ENCODE measurements around the gene PAQR4. TPM values are rescaled to one million over a fixed set of nuclear protein-coding genes. Genes with fewer than 3 reads are reported as not detected.

PAQR4 gene
- total and polyA plus RNA-seq, 2 experiments from 2014 or later: 4.5 to 8.3 TPM

DNA sequence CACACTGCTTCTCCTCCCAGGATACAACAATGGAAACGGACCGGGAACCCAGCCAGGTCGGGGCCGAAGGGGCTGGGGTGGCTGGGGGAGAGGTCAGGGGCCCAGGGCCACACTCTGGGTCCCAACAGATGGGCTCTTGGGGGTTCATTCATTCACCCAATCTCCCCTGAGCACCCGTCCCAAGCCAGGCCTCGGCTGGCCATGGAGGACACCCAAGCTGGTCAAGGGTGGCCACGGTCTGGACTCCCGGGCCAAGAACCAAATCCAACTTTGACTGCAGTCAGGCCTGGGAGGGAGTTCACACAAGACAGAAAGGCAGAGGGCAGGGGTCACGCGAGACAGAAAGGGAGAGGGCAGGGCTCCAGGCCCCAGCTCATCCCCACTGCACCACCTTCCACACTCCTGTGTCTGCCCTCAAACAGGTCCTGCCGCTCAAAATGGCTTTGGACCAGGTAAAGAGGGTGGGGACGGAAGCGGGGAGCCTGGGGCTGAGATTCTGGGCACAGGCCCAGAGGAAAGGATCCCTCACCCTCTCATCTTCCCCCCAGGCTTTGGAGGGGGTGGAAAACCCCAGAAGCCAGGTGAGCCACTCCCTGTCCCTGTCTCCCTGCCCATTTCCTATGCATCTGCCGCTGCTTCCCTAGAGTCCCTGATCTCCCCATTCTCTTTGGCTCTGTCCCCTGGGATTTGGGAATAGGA, 23.4 kb downstream of the PAQR4 start:
- Histone ChIP-seq H3K9me2 (replicated peaks; ENCODE audit: insufficient read depth) (no peaks in the 10 kb centered on the region), H3K9me3 (ENCODE audit: low read depth) (no peaks in the 10 kb centered on the region), H3K4me2 (no peak overlapping the region), H3K27ac (no peak overlapping the region), H2AFZ (no peak overlapping the region), H3K79me2 (no peaks in the 10 kb centered on the region), H3K27me3 (no peaks in the 10 kb centered on the region), H3K4me3 (no peak overlapping the region), H3K36me3 (replicated peaks; ENCODE audit: insufficient read depth, low read depth) (no peaks in the 10 kb centered on the region), H3K4me1 (ENCODE audit: insufficient read depth) (peaks cover 6% of the 10 kb centered on the region), H4K20me1 (ENCODE audit: insufficient read depth, poor library complexity, severe bottlenecking) (no peaks in the 10 kb centered on the region)
- TF ChIP-seq EZH2phosphoT487 (IDR thresholded peaks at IDR 0.05; ENCODE audit: low read depth, severe bottlenecking, unreplicated experiment): no peak
- TF ChIP-seq, protein P1, sequence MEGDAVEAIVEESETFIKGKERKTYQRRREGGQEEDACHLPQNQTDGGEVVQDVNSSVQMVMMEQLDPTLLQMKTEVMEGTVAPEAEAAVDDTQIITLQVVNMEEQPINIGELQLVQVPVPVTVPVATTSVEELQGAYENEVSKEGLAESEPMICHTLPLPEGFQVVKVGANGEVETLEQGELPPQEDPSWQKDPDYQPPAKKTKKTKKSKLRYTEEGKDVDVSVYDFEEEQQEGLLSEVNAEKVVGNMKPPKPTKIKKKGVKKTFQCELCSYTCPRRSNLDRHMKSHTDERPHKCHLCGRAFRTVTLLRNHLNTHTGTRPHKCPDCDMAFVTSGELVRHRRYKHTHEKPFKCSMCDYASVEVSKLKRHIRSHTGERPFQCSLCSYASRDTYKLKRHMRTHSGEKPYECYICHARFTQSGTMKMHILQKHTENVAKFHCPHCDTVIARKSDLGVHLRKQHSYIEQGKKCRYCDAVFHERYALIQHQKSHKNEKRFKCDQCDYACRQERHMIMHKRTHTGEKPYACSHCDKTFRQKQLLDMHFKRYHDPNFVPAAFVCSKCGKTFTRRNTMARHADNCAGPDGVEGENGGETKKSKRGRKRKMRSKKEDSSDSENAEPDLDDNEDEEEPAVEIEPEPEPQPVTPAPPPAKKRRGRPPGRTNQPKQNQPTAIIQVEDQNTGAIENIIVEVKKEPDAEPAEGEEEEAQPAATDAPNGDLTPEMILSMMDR (IDR thresholded peaks at IDR 0.05; ENCODE audit: poor library complexity): no peak
- no peak for TF ChIP-seq EZH2 (IDR thresholded peaks at IDR 0.05; ENCODE audit: borderline replicate concordance)
- no peak for DNase-seq (ENCODE audit: low spot score)
- WGBS (ENCODE audit: low lambda C conversion rate, missing lambda C conversion rate): 92% methylated on average over 13 of the region's 14 CpGs

DNA sequence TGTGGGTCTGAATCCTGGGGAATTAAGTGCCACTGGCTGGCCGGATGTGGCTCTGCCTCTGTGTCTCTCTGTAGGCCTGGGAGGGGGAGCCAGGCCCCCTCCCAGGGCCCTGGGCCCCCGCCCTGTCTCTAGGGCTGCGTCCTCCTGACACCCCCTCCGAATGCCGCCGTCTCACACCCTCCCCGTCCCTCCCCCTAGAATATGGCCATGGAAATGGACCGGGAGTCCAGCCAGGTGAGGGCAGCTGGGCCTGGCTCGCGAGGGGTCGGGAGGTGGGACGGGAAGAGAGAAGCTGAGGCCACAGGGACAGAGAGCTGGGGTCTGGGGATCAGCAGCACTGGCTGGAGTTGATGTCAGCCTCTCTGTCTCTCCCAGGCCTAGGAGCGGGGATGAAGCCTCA, 27.1 kb downstream of the PAQR4 start:
- WGBS (ENCODE audit: low lambda C conversion rate, missing lambda C conversion rate): 70% methylated on average over 3 of the region's 13 CpGs

DNA sequence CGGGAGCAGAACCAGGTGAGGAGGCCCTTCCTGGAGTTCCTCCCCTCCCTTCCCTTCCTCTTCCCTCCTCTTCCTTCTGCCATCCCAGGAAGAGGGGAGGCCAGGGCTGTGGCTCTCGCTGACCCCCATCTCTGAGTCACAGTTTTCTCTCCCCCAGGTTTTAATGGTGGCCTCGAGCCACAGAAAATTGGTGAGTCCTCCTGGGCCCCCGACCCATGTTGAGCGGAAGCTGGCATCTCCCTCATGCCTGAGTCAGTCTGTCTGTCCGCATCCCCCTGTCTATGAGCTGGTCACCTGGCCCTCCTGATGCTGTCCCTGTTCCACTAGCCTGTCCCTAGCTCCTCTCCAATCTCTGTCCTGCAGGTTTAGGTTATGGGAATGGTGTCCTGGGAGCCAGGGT, 30.8 kb downstream of the PAQR4 start:
- 97% methylated on average over 6 of the region's 6 CpGs for WGBS (ENCODE audit: low lambda C conversion rate, missing lambda C conversion rate)
- TF ChIP-seq EZH2phosphoT487 (IDR thresholded peaks at IDR 0.05; ENCODE audit: low read depth, severe bottlenecking, unreplicated experiment): no peak
- TF ChIP-seq EZH2 (IDR thresholded peaks at IDR 0.05; ENCODE audit: borderline replicate concordance): no peak
- TF ChIP-seq, protein P1 (IDR thresholded peaks at IDR 0.05; ENCODE audit: poor library complexity): no peak
- Histone ChIP-seq H3K4me2 (no peak overlapping the region), H3K9me2 (replicated peaks; ENCODE audit: insufficient read depth) (no peaks in the 10 kb centered on the region), H3K4me1 (ENCODE audit: insufficient read depth) (no peaks in the 10 kb centered on the region), H3K9me3 (ENCODE audit: low read depth) (no peaks in the 10 kb centered on the region), H3K79me2 (no peaks in the 10 kb centered on the region), H3K4me3 (no peak overlapping the region), H3K27ac (no peak overlapping the region), H4K20me1 (ENCODE audit: insufficient read depth, poor library complexity, severe bottlenecking) (no peaks in the 10 kb centered on the region), H2AFZ (no peak overlapping the region), H3K36me3 (replicated peaks; ENCODE audit: insufficient read depth, low read depth) (no peaks in the 10 kb centered on the region), H3K27me3 (no peaks in the 10 kb centered on the region)
- DNase-seq (ENCODE audit: low spot score): no peak

More for the DNA sequence above, 27.1 kb downstream of the PAQR4 start:
- Histone ChIP-seq H3K36me3 (replicated peaks; ENCODE audit: insufficient read depth, low read depth) (no peaks in the 10 kb centered on the region), H3K27ac (no peak overlapping the region), H3K4me1 (ENCODE audit: insufficient read depth) (no peaks in the 10 kb centered on the region), H3K27me3 (no peaks in the 10 kb centered on the region), H3K9me3 (ENCODE audit: low read depth) (no peaks in the 10 kb centered on the region), H2AFZ (no peak overlapping the region), H3K79me2 (no peaks in the 10 kb centered on the region), H3K4me3 (no peak overlapping the region), H4K20me1 (ENCODE audit: insufficient read depth, poor library complexity, severe bottlenecking) (no peaks in the 10 kb centered on the region), H3K4me2 (no peak overlapping the region), H3K9me2 (replicated peaks; ENCODE audit: insufficient read depth) (no peaks in the 10 kb centered on the region)
- DNase-seq (ENCODE audit: low spot score): no peak
- TF ChIP-seq, protein P1 (IDR thresholded peaks at IDR 0.05; ENCODE audit: poor library complexity): no peak
- no peak for TF ChIP-seq EZH2phosphoT487 (IDR thresholded peaks at IDR 0.05; ENCODE audit: low read depth, severe bottlenecking, unreplicated experiment)
- no peak for TF ChIP-seq EZH2 (IDR thresholded peaks at IDR 0.05; ENCODE audit: borderline replicate concordance)
